Muscle layer of colon (tissue), 2 donors: ENCODE data around the gene MPND.
A peak's percentile ranks its signal among the peaks of the same experiment; 100 is the strongest.

Experiments
- H3K27ac ChIP-seq: one replicate; pipeline ENCODE4 v1.7.0; 2013; ENCODE audit warnings: low read depth, mild to moderate bottlenecking, low read length, moderate library complexity
- H3K27me3 ChIP-seq, 2 donors: one replicate each; pipeline ENCODE4 v1.7.0; 2013; ENCODE audit warnings: low read length in 2 of 2, mild to moderate bottlenecking in 2 of 2; ENCODE audit not compliant: insufficient read depth in 2 of 2, control insufficient read depth in 1 of 2
- H3K36me3 ChIP-seq: one replicate; pipeline ENCODE4 v1.7.0; 2013; ENCODE audit warnings: mild to moderate bottlenecking, low read length; ENCODE audit not compliant: insufficient read depth
- H3K4me1 ChIP-seq: one replicate; pipeline ENCODE4 v1.7.0; 2013; ENCODE audit warnings: mild to moderate bottlenecking, low read length; ENCODE audit not compliant: insufficient read depth
- H3K4me3 ChIP-seq, 2 donors: one replicate each; pipeline ENCODE4 v1.7.0; 2013; ENCODE audit warnings: low read length in 2 of 2, low read depth in 1 of 2, mild to moderate bottlenecking in 1 of 2, moderate library complexity in 1 of 2
- H3K9ac ChIP-seq: one replicate; pipeline ENCODE4 v1.7.0; 2013; ENCODE audit warnings: low read length
- H3K9me3 ChIP-seq: one replicate; pipeline ENCODE4 v1.7.0; 2013; ENCODE audit warnings: mild to moderate bottlenecking, low read length
- donor health status: abdominal sarcoma.
- donor health status: Adenocarcinoma of cecum.

The MPND gene

GRCh38 chr19:4304538-4305256 lies 38.7 kb upstream of the MPND start, which contains the start of gene FSD1:
FSD1 (plus strand) TSS chr19:4304598; CDS start chr19:4304747, 149 bp downstream.
- Histone ChIP-seq H3K27me3 (peaks cover 4 to 15% of the 10 kb centered on the region in 2 donors), H3K36me3 (no peaks in the 10 kb centered on the region), H3K9ac (no peak within 1 kb of the TSS), H3K4me1 (no peaks in the 10 kb centered on the region), H3K4me3 (peak within 1 kb of the TSS in 1 of 2 donors; percentile 1), H3K9me3 (no peaks in the 10 kb centered on the region), H3K27ac (no peak within 1 kb of the TSS)

GRCh38 chr19:4305257-4305612 lies 38.1 kb upstream of the MPND start:
- no peak overlapping the region for H3K27ac ChIP-seq
- peaks cover 4 to 15% of the 10 kb centered on the region in 2 donors for H3K27me3 ChIP-seq
- H3K9ac ChIP-seq: no peak overlapping the region
- no peaks in the 10 kb centered on the region for H3K36me3 ChIP-seq
- no peak overlapping the region for H3K4me3 ChIP-seq
- no peaks in the 10 kb centered on the region for H3K9me3 ChIP-seq
- no peaks in the 10 kb centered on the region for H3K4me1 ChIP-seq

- H3K4me1 ChIP-seq: no peaks in the 10 kb centered on the region
- no peaks in the 10 kb centered on the region for H3K9me3 ChIP-seq
- H3K4me3 ChIP-seq: no peak overlapping the region
- H3K9ac ChIP-seq: no peak overlapping the region
- no peak overlapping the region for H3K27ac ChIP-seq
- H3K36me3 ChIP-seq: no peaks in the 10 kb centered on the region
- H3K27me3 ChIP-seq: peaks cover 4 to 15% of the 10 kb centered on the region in 2 donors
Measured at GRCh38 chr19:4305659-4306058, 37.7 kb upstream of the MPND start.

GRCh38 chr19:4310247-4311121 lies 32.9 kb upstream of the MPND start:
- peaks cover 0 to 2% of the 10 kb centered on the region in 2 donors for H3K27me3 ChIP-seq
- H3K4me3 ChIP-seq: no peak overlapping the region
- no peaks in the 10 kb centered on the region for H3K9me3 ChIP-seq
- no peak overlapping the region for H3K27ac ChIP-seq
- no peaks in the 10 kb centered on the region for H3K4me1 ChIP-seq
- no peak overlapping the region for H3K9ac ChIP-seq
- no peaks in the 10 kb centered on the region for H3K36me3 ChIP-seq

- no peaks in the 10 kb centered on the region for H3K27me3 ChIP-seq
- no peaks in the 10 kb centered on the region for H3K36me3 ChIP-seq
- H3K4me3 ChIP-seq: no peak overlapping the region
- H3K4me1 ChIP-seq: no peaks in the 10 kb centered on the region
- no peaks in the 10 kb centered on the region for H3K9me3 ChIP-seq
- no peak overlapping the region for H3K27ac ChIP-seq
- no peak overlapping the region for H3K9ac ChIP-seq
Measured at GRCh38 chr19:4313847-4314490, 29.4 kb upstream of the MPND start.

GRCh38 chr19:4316956-4317355 lies 26.4 kb upstream of the MPND start:
- H3K4me3 ChIP-seq: no peak overlapping the region
- H3K4me1 ChIP-seq: no peaks in the 10 kb centered on the region
- no peaks in the 10 kb centered on the region for H3K27me3 ChIP-seq
- no peaks in the 10 kb centered on the region for H3K36me3 ChIP-seq
- H3K27ac ChIP-seq: no peak overlapping the region
- no peak overlapping the region for H3K9ac ChIP-seq
- no peaks in the 10 kb centered on the region for H3K9me3 ChIP-seq

GRCh38 chr19:4318460-4318859 lies 24.9 kb upstream of the MPND start:
- no peaks in the 10 kb centered on the region for H3K36me3 ChIP-seq
- no peak overlapping the region for H3K27ac ChIP-seq
- H3K9ac ChIP-seq: no peak overlapping the region
- no peaks in the 10 kb centered on the region for H3K4me1 ChIP-seq
- H3K27me3 ChIP-seq: no peaks in the 10 kb centered on the region
- H3K9me3 ChIP-seq: no peaks in the 10 kb centered on the region
- no peak overlapping the region for H3K4me3 ChIP-seq

GRCh38 chr19:4319067-4319718 lies 24.2 kb upstream of the MPND start:
- no peak overlapping the region for H3K4me3 ChIP-seq
- H3K27ac ChIP-seq: no peak overlapping the region
- H3K36me3 ChIP-seq: no peaks in the 10 kb centered on the region
- no peaks in the 10 kb centered on the region for H3K4me1 ChIP-seq
- H3K27me3 ChIP-seq: no peaks in the 10 kb centered on the region
- H3K9me3 ChIP-seq: no peaks in the 10 kb centered on the region
- H3K9ac ChIP-seq: no peak overlapping the region

GRCh38 chr19:4320419-4320818 lies 22.9 kb upstream of the MPND start:
- Histone ChIP-seq H3K4me1 (no peaks in the 10 kb centered on the region), H3K4me3 (no peak overlapping the region), H3K27me3 (no peaks in the 10 kb centered on the region), H3K36me3 (no peaks in the 10 kb centered on the region), H3K9me3 (no peaks in the 10 kb centered on the region), H3K27ac (no peak overlapping the region), H3K9ac (no peak overlapping the region)

- Histone ChIP-seq H3K9me3 (no peaks in the 10 kb centered on the region), H3K27me3 (peaks cover 0 to 22% of the 10 kb centered on the region in 2 donors), H3K36me3 (no peaks in the 10 kb centered on the region), H3K27ac (no peak overlapping the region), H3K4me1 (peaks cover 6% of the 10 kb centered on the region), H3K4me3 (no peak overlapping the region), H3K9ac (no peak overlapping the region)
Measured at GRCh38 chr19:4322942-4323665, 20.3 kb upstream of the MPND start.
